Measurements from ENCODE around the gene EPB41L2. TPM values are rescaled to one million over a fixed set of nuclear protein-coding genes. Genes with fewer than 3 reads are reported as not detected.

Gene EPB41L2
- total and polyA plus RNA-seq, 2 experiments from 2014 or later: 76.2 to 91.7 TPM

DNA sequence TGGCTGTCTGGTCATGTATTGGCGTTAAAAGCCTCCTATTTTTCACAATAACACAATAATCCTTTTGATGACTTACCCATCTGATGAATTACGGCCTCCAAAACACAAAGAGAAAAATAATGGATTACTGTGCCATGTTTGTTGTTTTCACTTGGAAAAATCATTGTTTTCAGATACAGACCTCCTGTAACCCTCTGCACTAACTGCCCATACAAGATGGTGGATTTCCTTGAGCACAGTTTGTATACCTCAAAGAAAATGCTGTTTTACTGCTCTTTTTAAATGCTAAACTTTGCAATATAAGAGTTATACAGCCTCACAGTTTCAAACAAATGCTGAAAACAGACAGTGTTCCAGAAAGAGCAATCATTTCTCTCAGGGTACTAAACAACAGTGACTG lies 174.8 kb downstream of the EPB41L2 start (continued):
- TF ChIP-seq, protein P1, sequence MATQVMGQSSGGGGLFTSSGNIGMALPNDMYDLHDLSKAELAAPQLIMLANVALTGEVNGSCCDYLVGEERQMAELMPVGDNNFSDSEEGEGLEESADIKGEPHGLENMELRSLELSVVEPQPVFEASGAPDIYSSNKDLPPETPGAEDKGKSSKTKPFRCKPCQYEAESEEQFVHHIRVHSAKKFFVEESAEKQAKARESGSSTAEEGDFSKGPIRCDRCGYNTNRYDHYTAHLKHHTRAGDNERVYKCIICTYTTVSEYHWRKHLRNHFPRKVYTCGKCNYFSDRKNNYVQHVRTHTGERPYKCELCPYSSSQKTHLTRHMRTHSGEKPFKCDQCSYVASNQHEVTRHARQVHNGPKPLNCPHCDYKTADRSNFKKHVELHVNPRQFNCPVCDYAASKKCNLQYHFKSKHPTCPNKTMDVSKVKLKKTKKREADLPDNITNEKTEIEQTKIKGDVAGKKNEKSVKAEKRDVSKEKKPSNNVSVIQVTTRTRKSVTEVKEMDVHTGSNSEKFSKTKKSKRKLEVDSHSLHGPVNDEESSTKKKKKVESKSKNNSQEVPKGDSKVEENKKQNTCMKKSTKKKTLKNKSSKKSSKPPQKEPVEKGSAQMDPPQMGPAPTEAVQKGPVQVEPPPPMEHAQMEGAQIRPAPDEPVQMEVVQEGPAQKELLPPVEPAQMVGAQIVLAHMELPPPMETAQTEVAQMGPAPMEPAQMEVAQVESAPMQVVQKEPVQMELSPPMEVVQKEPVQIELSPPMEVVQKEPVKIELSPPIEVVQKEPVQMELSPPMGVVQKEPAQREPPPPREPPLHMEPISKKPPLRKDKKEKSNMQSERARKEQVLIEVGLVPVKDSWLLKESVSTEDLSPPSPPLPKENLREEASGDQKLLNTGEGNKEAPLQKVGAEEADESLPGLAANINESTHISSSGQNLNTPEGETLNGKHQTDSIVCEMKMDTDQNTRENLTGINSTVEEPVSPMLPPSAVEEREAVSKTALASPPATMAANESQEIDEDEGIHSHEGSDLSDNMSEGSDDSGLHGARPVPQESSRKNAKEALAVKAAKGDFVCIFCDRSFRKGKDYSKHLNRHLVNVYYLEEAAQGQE (IDR thresholded peaks at IDR 0.05; ENCODE audit: unreplicated experiment): no peak

DNA sequence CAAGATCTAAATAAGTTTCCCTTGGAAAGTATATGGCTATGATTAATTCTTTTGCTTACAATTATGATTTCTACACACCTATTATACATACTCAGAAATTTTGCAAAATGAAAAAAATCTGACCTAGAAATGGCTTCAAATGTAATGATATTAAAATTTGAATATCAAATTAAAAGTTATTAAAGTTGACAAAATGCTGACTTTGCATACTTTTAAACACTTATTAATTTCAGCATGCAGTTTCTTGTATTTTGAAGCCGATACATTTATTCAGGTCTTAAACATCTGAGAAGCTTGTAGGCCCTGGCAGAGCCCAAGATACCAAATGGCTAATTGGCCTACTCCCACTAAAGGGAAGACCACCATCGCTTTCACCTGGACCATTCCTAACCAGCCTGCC lies 176.1 kb downstream of the EPB41L2 start:
- Histone ChIP-seq H3K9me2 (ENCODE audit: insufficient read depth) (no peaks in the 10 kb centered on the region), H3K27ac (ENCODE audit: low read depth) (no peak overlapping the region), H3K27me3 (ENCODE audit: insufficient read depth) (no peaks in the 10 kb centered on the region), H2AFZ (no peak overlapping the region), H3K79me2 (replicated peaks; ENCODE audit: insufficient read depth) (no peaks in the 10 kb centered on the region), H4K20me1 (replicated peaks; ENCODE audit: insufficient read depth) (no peaks in the 10 kb centered on the region), H3K36me3 (ENCODE audit: insufficient read depth) (no peaks in the 10 kb centered on the region), H3K4me2 (no peak overlapping the region), H3K4me3 (no peak overlapping the region), H3F3A (replicated peaks; ENCODE audit: low read depth) (no peaks in the 10 kb centered on the region), H3K4me1 (ENCODE audit: insufficient read depth) (no peaks in the 10 kb centered on the region)
- H3K4me1 Mint-ChIP-seq: peaks cover 2% of the 10 kb centered on the region; the same call in 1 of the 3 replicates
- H3K27me3 Mint-ChIP-seq (ENCODE audit: insufficient read depth, low read depth, poor library complexity): peaks cover 4% of the 10 kb centered on the region
- peaks cover 10% of the 10 kb centered on the region for H3K36me3 Mint-ChIP-seq (ENCODE audit: low read depth)
- no peaks in the 10 kb centered on the region for H3K9me3 Mint-ChIP-seq
- H3K27ac Mint-ChIP-seq: no peak overlapping the region
- DNase-seq (ENCODE audit: low spot score) (no peak), ATAC-seq (no peak)
- no peak overlapping the region for H3K4me3 Mint-ChIP-seq
- no peak for TF ChIP-seq NANOG (IDR thresholded peaks at IDR 0.05; ENCODE audit: borderline replicate concordance)
- no peak for TF ChIP-seq EZH2 (IDR thresholded peaks at IDR 0.05; ENCODE audit: low read depth, unreplicated experiment)
- TF ChIP-seq, protein P2, sequence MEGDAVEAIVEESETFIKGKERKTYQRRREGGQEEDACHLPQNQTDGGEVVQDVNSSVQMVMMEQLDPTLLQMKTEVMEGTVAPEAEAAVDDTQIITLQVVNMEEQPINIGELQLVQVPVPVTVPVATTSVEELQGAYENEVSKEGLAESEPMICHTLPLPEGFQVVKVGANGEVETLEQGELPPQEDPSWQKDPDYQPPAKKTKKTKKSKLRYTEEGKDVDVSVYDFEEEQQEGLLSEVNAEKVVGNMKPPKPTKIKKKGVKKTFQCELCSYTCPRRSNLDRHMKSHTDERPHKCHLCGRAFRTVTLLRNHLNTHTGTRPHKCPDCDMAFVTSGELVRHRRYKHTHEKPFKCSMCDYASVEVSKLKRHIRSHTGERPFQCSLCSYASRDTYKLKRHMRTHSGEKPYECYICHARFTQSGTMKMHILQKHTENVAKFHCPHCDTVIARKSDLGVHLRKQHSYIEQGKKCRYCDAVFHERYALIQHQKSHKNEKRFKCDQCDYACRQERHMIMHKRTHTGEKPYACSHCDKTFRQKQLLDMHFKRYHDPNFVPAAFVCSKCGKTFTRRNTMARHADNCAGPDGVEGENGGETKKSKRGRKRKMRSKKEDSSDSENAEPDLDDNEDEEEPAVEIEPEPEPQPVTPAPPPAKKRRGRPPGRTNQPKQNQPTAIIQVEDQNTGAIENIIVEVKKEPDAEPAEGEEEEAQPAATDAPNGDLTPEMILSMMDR (conservative IDR thresholded peaks at IDR 0.05; ENCODE audit: low read depth in 2 of 2): no peak
- no peak for TF ChIP-seq STAT1 (IDR thresholded peaks at IDR 0.05; ENCODE audit: unreplicated experiment)
- TF ChIP-seq ZNF331 (CRISPR knock-in tag; IDR thresholded peaks at IDR 0.05; ENCODE audit: low read depth): no peak
- TF ChIP-seq, protein P3, sequence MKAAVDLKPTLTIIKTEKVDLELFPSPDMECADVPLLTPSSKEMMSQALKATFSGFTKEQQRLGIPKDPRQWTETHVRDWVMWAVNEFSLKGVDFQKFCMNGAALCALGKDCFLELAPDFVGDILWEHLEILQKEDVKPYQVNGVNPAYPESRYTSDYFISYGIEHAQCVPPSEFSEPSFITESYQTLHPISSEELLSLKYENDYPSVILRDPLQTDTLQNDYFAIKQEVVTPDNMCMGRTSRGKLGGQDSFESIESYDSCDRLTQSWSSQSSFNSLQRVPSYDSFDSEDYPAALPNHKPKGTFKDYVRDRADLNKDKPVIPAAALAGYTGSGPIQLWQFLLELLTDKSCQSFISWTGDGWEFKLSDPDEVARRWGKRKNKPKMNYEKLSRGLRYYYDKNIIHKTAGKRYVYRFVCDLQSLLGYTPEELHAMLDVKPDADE (IDR thresholded peaks at IDR 0.05): no peak
- no peak for TF ChIP-seq JUNB (IDR thresholded peaks at IDR 0.05; ENCODE audit: unreplicated experiment)
- TF ChIP-seq, protein P4, sequence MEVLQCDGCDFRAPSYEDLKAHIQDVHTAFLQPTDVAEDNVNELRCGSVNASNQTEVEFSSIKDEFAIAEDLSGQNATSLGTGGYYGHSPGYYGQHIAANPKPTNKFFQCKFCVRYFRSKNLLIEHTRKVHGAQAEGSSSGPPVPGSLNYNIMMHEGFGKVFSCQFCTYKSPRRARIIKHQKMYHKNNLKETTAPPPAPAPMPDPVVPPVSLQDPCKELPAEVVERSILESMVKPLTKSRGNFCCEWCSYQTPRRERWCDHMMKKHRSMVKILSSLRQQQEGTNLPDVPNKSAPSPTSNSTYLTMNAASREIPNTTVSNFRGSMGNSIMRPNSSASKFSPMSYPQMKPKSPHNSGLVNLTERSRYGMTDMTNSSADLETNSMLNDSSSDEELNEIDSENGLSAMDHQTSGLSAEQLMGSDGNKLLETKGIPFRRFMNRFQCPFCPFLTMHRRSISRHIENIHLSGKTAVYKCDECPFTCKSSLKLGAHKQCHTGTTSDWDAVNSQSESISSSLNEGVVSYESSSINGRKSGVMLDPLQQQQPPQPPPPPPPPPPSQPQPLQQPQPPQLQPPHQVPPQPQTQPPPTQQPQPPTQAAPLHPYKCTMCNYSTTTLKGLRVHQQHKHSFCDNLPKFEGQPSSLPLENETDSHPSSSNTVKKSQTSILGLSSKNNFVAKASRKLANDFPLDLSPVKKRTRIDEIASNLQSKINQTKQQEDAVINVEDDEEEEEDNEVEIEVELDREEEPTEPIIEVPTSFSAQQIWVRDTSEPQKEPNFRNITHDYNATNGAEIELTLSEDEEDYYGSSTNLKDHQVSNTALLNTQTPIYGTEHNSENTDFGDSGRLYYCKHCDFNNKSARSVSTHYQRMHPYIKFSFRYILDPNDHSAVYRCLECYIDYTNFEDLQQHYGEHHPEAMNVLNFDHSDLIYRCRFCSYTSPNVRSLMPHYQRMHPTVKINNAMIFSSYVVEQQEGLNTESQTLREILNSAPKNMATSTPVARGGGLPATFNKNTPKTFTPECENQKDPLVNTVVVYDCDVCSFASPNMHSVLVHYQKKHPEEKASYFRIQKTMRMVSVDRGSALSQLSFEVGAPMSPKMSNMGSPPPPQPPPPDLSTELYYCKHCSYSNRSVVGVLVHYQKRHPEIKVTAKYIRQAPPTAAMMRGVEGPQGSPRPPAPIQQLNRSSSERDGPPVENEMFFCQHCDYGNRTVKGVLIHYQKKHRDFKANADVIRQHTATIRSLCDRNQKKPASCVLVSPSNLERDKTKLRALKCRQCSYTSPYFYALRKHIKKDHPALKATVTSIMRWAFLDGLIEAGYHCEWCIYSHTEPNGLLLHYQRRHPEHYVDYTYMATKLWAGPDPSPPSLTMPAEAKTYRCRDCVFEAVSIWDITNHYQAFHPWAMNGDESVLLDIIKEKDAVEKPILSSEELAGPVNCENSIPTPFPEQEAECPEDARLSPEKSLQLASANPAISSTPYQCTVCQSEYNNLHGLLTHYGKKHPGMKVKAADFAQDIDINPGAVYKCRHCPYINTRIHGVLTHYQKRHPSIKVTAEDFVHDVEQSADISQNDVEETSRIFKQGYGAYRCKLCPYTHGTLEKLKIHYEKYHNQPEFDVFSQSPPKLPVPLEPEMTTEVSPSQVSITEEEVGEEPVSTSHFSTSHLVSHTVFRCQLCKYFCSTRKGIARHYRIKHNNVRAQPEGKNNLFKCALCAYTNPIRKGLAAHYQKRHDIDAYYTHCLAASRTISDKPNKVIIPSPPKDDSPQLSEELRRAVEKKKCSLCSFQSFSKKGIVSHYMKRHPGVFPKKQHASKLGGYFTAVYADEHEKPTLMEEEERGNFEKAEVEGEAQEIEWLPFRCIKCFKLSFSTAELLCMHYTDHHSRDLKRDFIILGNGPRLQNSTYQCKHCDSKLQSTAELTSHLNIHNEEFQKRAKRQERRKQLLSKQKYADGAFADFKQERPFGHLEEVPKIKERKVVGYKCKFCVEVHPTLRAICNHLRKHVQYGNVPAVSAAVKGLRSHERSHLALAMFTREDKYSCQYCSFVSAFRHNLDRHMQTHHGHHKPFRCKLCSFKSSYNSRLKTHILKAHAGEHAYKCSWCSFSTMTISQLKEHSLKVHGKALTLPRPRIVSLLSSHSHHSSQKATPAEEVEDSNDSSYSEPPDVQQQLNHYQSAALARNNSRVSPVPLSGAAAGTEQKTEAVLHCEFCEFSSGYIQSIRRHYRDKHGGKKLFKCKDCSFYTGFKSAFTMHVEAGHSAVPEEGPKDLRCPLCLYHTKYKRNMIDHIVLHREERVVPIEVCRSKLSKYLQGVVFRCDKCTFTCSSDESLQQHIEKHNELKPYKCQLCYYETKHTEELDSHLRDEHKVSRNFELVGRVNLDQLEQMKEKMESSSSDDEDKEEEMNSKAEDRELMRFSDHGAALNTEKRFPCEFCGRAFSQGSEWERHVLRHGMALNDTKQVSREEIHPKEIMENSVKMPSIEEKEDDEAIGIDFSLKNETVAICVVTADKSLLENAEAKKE (CRISPR knock-in tag; IDR thresholded peaks at IDR 0.05): no peak
- TF ChIP-seq EZH2phosphoT487 (IDR thresholded peaks at IDR 0.05; ENCODE audit: unreplicated experiment): no peak
- TF ChIP-seq ZNF114 (CRISPR knock-in tag; IDR thresholded peaks at IDR 0.05): no peak
- no peak for TF ChIP-seq POLR2AphosphoS5 (IDR thresholded peaks at IDR 0.05; ENCODE audit: low read depth)

Data from GM23338 (cell line).